ENCODE data around the gene AUTS2.

DNA sequence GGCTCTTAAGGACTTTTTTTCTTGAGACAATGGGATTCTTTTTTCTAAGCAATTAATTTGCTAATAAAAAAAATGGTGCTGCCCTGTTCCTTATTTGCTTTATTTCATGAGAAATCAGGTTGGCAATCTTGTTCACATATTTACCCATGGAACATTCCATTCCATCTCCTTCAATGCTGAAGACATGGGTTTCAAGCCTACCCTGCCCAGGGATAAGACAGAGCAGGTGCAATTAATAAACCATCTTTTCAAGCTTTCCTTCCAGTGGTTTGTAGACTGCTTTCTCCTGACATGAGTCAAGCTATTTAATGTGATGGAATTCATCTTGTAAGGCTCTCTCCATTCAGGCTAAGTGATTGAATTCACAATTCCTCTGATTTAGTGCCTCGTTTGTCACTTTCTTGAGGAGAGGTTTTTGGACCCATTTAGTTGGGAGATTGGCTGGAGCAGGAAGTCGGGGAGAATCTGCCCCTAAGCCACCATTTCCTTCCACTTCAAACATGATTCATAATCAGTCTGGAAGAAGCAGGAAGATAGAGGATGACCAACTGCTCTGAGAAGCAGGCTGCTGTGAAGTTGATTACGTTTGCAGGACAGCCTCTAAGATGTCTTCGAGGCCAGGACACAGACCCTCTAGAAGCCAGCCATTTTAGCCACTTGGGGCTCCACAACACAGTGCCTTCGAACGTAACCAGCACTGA, 981.3 kb downstream of the AUTS2 start:
- no peak for TF ChIP-seq POLR2A (IDR thresholded peaks at IDR 0.05)
- TF ChIP-seq, protein P1, sequence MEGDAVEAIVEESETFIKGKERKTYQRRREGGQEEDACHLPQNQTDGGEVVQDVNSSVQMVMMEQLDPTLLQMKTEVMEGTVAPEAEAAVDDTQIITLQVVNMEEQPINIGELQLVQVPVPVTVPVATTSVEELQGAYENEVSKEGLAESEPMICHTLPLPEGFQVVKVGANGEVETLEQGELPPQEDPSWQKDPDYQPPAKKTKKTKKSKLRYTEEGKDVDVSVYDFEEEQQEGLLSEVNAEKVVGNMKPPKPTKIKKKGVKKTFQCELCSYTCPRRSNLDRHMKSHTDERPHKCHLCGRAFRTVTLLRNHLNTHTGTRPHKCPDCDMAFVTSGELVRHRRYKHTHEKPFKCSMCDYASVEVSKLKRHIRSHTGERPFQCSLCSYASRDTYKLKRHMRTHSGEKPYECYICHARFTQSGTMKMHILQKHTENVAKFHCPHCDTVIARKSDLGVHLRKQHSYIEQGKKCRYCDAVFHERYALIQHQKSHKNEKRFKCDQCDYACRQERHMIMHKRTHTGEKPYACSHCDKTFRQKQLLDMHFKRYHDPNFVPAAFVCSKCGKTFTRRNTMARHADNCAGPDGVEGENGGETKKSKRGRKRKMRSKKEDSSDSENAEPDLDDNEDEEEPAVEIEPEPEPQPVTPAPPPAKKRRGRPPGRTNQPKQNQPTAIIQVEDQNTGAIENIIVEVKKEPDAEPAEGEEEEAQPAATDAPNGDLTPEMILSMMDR (IDR thresholded peaks at IDR 0.05), result no peak
